PC-9 (cell line): ENCODE measurements around the gene SMIM11. TPM values are rescaled to one million over a fixed set of nuclear protein-coding genes. Genes with fewer than 3 reads are reported as not detected.

Experiments used
- BruUV-seq: library from RNA; stranded (reverse); fragments of 400-500 nt; replicated peaks from 2 replicates; lab custom pipeline; 2021; lab: Mats Ljungman, UMichigan
- CTCF ChIA-PET: fragments of 300-600 bp; sonication (Branson Sonifier 250); formaldehyde crosslinking; loops from one replicate; lab custom pipeline; 2022; ENCODE audit warnings: antibody characterized with exemption; lab: Charles Lee
- POLR2A ChIA-PET: fragments of 300-600 bp; sonication (Branson Sonifier 250); formaldehyde crosslinking; loops from one replicate; lab custom pipeline; 2022; ENCODE audit warnings: antibody characterized with exemption; ENCODE audit not compliant: unreplicated experiment; lab: Charles Lee
- DNase-seq, 2 experiments: peaks; one replicate each; pipeline versions ENCODE4 v3.0.0 to v3.0.0-alpha.2; 2015 to 2022; ENCODE audit warnings: mixed read lengths in 1 of 2
- H2AFZ ChIP-seq: fragments of 200-600 bp; sonication (generic); 2 replicates; pipeline ENCODE4 v1.8.1; 2017; ENCODE audit warnings: antibody characterized with exemption
- H3F3A ChIP-seq: fragments of 200-600 bp; sonication (generic); 2 replicates; pipeline ENCODE4 v1.8.1; 2017; ENCODE audit warnings: antibody characterized with exemption, mild to moderate bottlenecking, low read depth; ENCODE audit not compliant: insufficient read depth
- H3K27ac ChIP-seq: fragments of 200-600 bp; sonication (generic); 2 replicates; pipeline ENCODE4 v1.6.1; 2016; ENCODE audit warnings: mixed run types
- H3K27me3 ChIP-seq: fragments of 200-600 bp; sonication (generic); 2 replicates; pipeline ENCODE4 v1.6.1; 2016; ENCODE audit warnings: low read depth, mixed run types; ENCODE audit not compliant: insufficient read depth
- H3K36me3 ChIP-seq: fragments of 200-600 bp; sonication (generic); 2 replicates; pipeline ENCODE4 v1.6.1; 2016; ENCODE audit warnings: low read depth, mixed run types
- H3K4me1 ChIP-seq: fragments of 200-600 bp; sonication (generic); replicated peaks from 2 replicates; pipeline ENCODE4 v1.6.1; 2016; ENCODE audit warnings: mixed run types; ENCODE audit not compliant: insufficient read depth
- H3K4me2 ChIP-seq: fragments of 200-600 bp; sonication (generic); 2 replicates; pipeline ENCODE4 v1.6.1; 2017; ENCODE audit warnings: mixed run types
- H3K4me3 ChIP-seq: fragments of 200-600 bp; sonication (generic); 2 replicates; pipeline ENCODE4 v1.6.1; 2016; ENCODE audit warnings: mixed run types
- H3K79me2 ChIP-seq: fragments of 200-600 bp; sonication (generic); 2 replicates; pipeline ENCODE4 v1.6.1; 2017; ENCODE audit warnings: low read depth, mixed run types
- H3K9me2 ChIP-seq: fragments of 200-600 bp; sonication (generic); 2 replicates; pipeline ENCODE4 v1.8.1; 2017; ENCODE audit warnings: mild to moderate bottlenecking; ENCODE audit not compliant: insufficient read depth
- H3K9me3 ChIP-seq: fragments of 200-600 bp; sonication (generic); 2 replicates; pipeline ENCODE4 v1.8.1; 2016; ENCODE audit warnings: low read depth; ENCODE audit not compliant: insufficient read depth
- H4K20me1 ChIP-seq: fragments of 200-600 bp; sonication (generic); 2 replicates; pipeline ENCODE4 v1.8.1; 2017; ENCODE audit not compliant: insufficient read depth
- EZH2 ChIP-seq: fragments of 200-600 bp; sonication (generic); IDR thresholded peaks from 2 replicates; pipeline ENCODE4 v1.8.0; 2017; ENCODE audit warnings: antibody characterized with exemption, low read depth
- intact Hi-C: fragments of 100-400 bp; cut with micrococcal nuclease; formaldehyde crosslinking; loops from one replicate; pipeline ENCODE4 v1.10.0; 2022; ENCODE audit not compliant: unreplicated experiment
- total RNA-seq: library from RNA; stranded (reverse); gene quantifications from 2 replicates; pipeline ENCODE4 v1.2.3, GENCODE V29; 2021
- TF ChIP-seq, protein P1 (sequence below): fragments of 200-600 bp; sonication (generic); conservative IDR thresholded peaks from 2 replicates; pipeline ENCODE4 v1.6.1; 2017; ENCODE audit warnings: mixed run types, antibody characterized with exemption, mild to moderate bottlenecking, moderate library complexity

The SMIM11 gene
- total RNA-seq, 1 experiment from 2014 or later: 3.1 TPM

DNA sequence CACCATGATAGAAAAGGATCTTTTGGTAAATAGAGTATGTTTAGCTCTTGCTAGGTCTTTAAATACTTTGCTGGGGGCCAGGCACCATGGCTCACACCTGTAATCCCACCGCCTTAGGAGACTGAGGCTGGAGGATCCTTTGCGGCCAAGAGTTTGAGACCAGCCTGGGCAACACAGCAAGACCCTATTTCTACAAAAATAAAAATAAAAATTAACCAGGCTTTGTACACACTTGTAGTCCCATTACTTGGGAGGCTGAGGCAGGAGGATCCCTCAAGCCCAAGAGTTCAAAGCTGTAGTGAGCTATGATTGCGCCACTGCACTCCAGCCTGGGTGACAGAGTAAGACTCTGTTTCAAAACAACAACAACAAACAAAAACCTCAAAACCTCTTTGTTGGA, 12.6 kb upstream of the SMIM11 start:
- no TSS peak for BruUV-seq
- intact Hi-C loops: loop anchor here (1.0 kb wide), 1 partner anchor 268 kb away; no protein-coding TSS in a partner anchor

DNA sequence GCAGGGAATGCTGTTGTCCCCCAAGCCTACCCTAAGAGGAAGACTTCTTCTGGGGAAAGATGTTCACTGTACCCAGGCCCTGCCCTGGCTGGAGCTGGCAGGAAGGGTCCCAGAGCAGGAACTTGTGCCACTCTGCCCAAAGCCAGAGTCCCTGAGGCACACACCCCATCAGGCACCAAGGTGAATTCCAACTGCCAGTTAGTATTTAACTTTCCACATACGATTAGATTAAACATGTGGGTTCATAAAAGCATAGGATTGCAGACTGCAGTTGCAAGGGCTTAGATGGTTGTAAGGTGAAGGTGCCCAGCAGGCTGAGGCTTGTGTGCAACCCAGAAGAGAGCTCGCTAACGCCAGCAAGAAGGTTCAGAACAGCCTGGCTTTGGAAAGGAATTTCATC, 11.6 kb upstream of the SMIM11 start, which contains the start of gene KCNE2:
Gene KCNE2 (plus strand): TSS at position 274 of the 400 bp plus-strand sequence. CDS start 6,473 bp downstream, outside the sequence.
- Histone ChIP-seq H3K27me3 (no peaks in the 10 kb centered on the region), H3K27ac (no peak within 1 kb of the TSS), H3K4me3 (no peak within 1 kb of the TSS), H4K20me1 (no peaks in the 10 kb centered on the region), H3K9me2 (no peaks in the 10 kb centered on the region), H2AFZ (no peak within 1 kb of the TSS), H3K9me3 (no peaks in the 10 kb centered on the region), H3K4me1 (no peaks in the 10 kb centered on the region), H3F3A (no peaks in the 10 kb centered on the region), H3K4me2 (no peak within 1 kb of the TSS), H3K79me2 (no peaks in the 10 kb centered on the region), H3K36me3 (no peaks in the 10 kb centered on the region)
- POLR2A ChIA-PET: no interaction called here
- CTCF ChIA-PET: no interaction called here
- BruUV-seq: no TSS peak
- no peak for TF ChIP-seq EZH2
- TF ChIP-seq, protein P1, sequence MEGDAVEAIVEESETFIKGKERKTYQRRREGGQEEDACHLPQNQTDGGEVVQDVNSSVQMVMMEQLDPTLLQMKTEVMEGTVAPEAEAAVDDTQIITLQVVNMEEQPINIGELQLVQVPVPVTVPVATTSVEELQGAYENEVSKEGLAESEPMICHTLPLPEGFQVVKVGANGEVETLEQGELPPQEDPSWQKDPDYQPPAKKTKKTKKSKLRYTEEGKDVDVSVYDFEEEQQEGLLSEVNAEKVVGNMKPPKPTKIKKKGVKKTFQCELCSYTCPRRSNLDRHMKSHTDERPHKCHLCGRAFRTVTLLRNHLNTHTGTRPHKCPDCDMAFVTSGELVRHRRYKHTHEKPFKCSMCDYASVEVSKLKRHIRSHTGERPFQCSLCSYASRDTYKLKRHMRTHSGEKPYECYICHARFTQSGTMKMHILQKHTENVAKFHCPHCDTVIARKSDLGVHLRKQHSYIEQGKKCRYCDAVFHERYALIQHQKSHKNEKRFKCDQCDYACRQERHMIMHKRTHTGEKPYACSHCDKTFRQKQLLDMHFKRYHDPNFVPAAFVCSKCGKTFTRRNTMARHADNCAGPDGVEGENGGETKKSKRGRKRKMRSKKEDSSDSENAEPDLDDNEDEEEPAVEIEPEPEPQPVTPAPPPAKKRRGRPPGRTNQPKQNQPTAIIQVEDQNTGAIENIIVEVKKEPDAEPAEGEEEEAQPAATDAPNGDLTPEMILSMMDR: no peak
- DNase-seq: no peak
- intact Hi-C loops: no loop called here

More for the DNA sequence above, 12.6 kb upstream of the SMIM11 start:
- ChIA-PET POLR2A (no interaction called here), CTCF (interaction anchor here (0.6 to 0.9 kb wide), 2 partner anchors 268 to 310 kb away, joined by 3 read pairs; no protein-coding TSS in a partner anchor)
- H3K9me2 ChIP-seq: no peaks in the 10 kb centered on the region
- H3K36me3 ChIP-seq: no peaks in the 10 kb centered on the region
- no peak overlapping the region for H3K27ac ChIP-seq
- no peaks in the 10 kb centered on the region for H3K4me1 ChIP-seq
- H3F3A ChIP-seq: no peaks in the 10 kb centered on the region
- H4K20me1 ChIP-seq: no peaks in the 10 kb centered on the region
- H3K79me2 ChIP-seq: no peaks in the 10 kb centered on the region
- no peak overlapping the region for H3K4me3 ChIP-seq
- no peaks in the 10 kb centered on the region for H3K27me3 ChIP-seq
- no peaks in the 10 kb centered on the region for H3K9me3 ChIP-seq
- H2AFZ ChIP-seq: no peak overlapping the region
- H3K4me2 ChIP-seq: no peak overlapping the region
- TF ChIP-seq EZH2: no peak
- TF ChIP-seq, protein P1: no peak
- no peak for DNase-seq

DNA sequence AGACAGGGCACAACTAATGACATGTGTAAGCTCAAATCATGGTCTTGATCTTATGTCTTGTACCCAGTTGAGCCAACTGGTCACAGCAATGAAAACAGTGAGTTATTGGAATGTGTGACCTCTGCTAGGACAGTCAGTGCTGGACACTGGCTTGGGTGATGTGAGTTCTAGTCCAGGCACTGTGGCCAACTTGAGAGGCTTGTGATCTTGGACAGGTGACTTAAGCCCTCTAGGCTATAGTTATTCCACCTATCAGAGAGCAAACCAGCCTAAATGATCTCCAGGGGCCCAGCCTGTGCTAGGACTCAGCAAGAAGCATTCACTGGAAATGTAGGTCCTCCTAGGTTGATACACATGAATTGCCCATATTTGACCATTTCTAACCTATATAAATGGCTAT, 10.4 kb upstream of the SMIM11 start:
- H2AFZ ChIP-seq: no peak overlapping the region
- POLR2A ChIA-PET: no interaction called here
- no peaks in the 10 kb centered on the region for H4K20me1 ChIP-seq
- DNase-seq: no peak
- BruUV-seq: no TSS peak
- H3K4me3 ChIP-seq: no peak overlapping the region
- TF ChIP-seq, protein P1: no peak
- no peak for TF ChIP-seq EZH2
- H3K36me3 ChIP-seq: no peaks in the 10 kb centered on the region
- H3K4me1 ChIP-seq: no peaks in the 10 kb centered on the region
- intact Hi-C loops: no loop called here
- H3K27ac ChIP-seq: no peak overlapping the region
- H3K9me2 ChIP-seq: no peaks in the 10 kb centered on the region
- H3K79me2 ChIP-seq: no peaks in the 10 kb centered on the region
- H3F3A ChIP-seq: no peaks in the 10 kb centered on the region
- CTCF ChIA-PET: interaction anchor here (0.7 kb wide), 1 partner anchor 373 kb away, joined by 4 read pairs; no protein-coding TSS in a partner anchor
- H3K9me3 ChIP-seq: no peaks in the 10 kb centered on the region
- H3K4me2 ChIP-seq: no peak overlapping the region
- H3K27me3 ChIP-seq: no peaks in the 10 kb centered on the region
